Keratinocyte (primary cell): ENCODE data around the gene KLF12.

Experiments used
- CTCF ChIP-seq, 3 experiments: IDR thresholded peaks in 1 of 3; conservative IDR thresholded peaks in 1 of 3; optimal IDR thresholded peaks in 1 of 3; 2 replicates in 2 of 3; 3 replicates in 1 of 3; pipeline versions ENCODE3 to v1.5.1; 2011; ENCODE audit warnings: low read length in 3 of 3, mild to moderate bottlenecking in 3 of 3, moderate library complexity in 2 of 3, control low read depth in 1 of 3, inconsistent platforms in 1 of 3; ENCODE audit not compliant: insufficient read depth in 2 of 3; ENCODE audit errors: extremely low read depth in 1 of 3
- EZH2 ChIP-seq: IDR thresholded peaks from one replicate; pipeline ENCODE4 v1.6.1; 2012; ENCODE audit warnings: inconsistent platforms, mild to moderate bottlenecking, low read length, moderate library complexity

DNA sequence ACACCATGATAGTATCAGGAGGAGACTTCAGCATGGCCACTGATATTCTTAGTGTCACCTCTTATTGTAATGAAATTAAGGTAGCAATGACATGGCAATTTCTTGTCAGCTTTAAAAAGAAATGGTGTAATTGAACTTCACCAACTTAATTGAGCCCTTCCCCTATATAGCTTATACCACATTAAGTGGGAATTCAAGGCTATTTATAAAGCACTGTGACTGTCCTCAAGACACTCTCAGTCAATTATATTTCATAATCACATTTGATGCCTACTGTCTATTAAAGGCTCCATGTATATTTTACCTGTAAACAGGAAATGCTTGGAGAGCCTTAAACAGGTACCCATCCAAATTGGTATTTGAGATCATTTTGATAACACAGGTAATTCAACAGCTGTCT, 28.3 kb downstream of the KLF12 start:
- TF ChIP-seq CTCF (optimal IDR thresholded peaks at IDR 0.05 in 1 of 3, IDR thresholded peaks at IDR 0.05 in 1 of 3, conservative IDR thresholded peaks at IDR 0.05 in 1 of 3; ENCODE audit: extremely low read depth in 1 of 3, insufficient read depth in 2 of 3, low read length in 3 of 3) (no peak), EZH2 (no peak)
